ENCODE data around the gene NBPF1. TPM values are rescaled to one million over a fixed set of nuclear protein-coding genes. Genes with fewer than 3 reads are reported as not detected.
"Not testable (repeated sequence)": the region's sequence is repeated elsewhere in the genome, so short reads cannot be mapped to it uniquely, and the experiment has no call there.

The NBPF1 gene
- polyA plus RNA-seq, 4 donors = 11.7 to 60.6 (median 19.6) TPM

GRCh38 chr1:16628361-16629111, 15.2 kb upstream of the NBPF1 start:
- no peaks in the 10 kb centered on the region for H3K27me3 ChIP-seq (ENCODE audit: control insufficient read depth in 3 of 3, insufficient read depth in 3 of 3, low read length in 3 of 3)
- DNase-seq = no peak
- H3K4me3 ChIP-seq (ENCODE audit: low read depth in 1 of 3, low read length in 3 of 3) = no peak overlapping the region
- H3K27ac ChIP-seq (ENCODE audit: low read depth in 1 of 3, low read length in 2 of 3) = no peak overlapping the region
- no peaks in the 10 kb centered on the region for H3K4me1 ChIP-seq (ENCODE audit: control insufficient read depth in 3 of 3, insufficient read depth in 2 of 3, low read depth in 1 of 3, low read length in 2 of 3)
- no peak for FAIRE-seq
- H3K9me3 ChIP-seq (ENCODE audit: control insufficient read depth in 2 of 2, insufficient read depth in 1 of 2, low read depth in 1 of 2, low read length in 1 of 2) = no peaks in the 10 kb centered on the region
- WGBS, 3 donors = 91 to 92% (median 91%) methylated on average over 19 of the region's 19 CpGs
- H3K36me3 ChIP-seq (ENCODE audit: control insufficient read depth in 3 of 3, insufficient read depth in 2 of 3, low read depth in 1 of 3, low read length in 3 of 3) = peaks cover 36 to 93% (median 36%) of the 10 kb centered on the region in 3 donors

GRCh38 chr1:16626409-16626983, 13.1 kb upstream of the NBPF1 start:
- peaks cover 25 to 88% (median 28%) of the 10 kb centered on the region in 3 donors for H3K36me3 ChIP-seq (ENCODE audit: control insufficient read depth in 3 of 3, insufficient read depth in 2 of 3, low read depth in 1 of 3, low read length in 3 of 3)
- not testable (repeated sequence) for H3K4me3 ChIP-seq (ENCODE audit: low read depth in 1 of 3, low read length in 3 of 3); FAIRE-seq; DNase-seq; H3K4me1 ChIP-seq (ENCODE audit: control insufficient read depth in 3 of 3, insufficient read depth in 2 of 3, low read depth in 1 of 3, low read length in 2 of 3); H3K27ac ChIP-seq (ENCODE audit: low read depth in 1 of 3, low read length in 2 of 3); H3K27me3 ChIP-seq (ENCODE audit: control insufficient read depth in 3 of 3, insufficient read depth in 3 of 3, low read length in 3 of 3); H3K9me3 ChIP-seq (ENCODE audit: control insufficient read depth in 2 of 2, insufficient read depth in 1 of 2, low read depth in 1 of 2, low read length in 1 of 2)
- WGBS, 3 donors = 88 to 91% (median 89%) methylated on average over 15 of the region's 15 CpGs

- Histone ChIP-seq H3K4me1 (ENCODE audit: control insufficient read depth in 3 of 3, insufficient read depth in 2 of 3, low read depth in 1 of 3, low read length in 2 of 3) (no peaks in the 10 kb centered on the region), H3K36me3 (ENCODE audit: control insufficient read depth in 3 of 3, insufficient read depth in 2 of 3, low read depth in 1 of 3, low read length in 3 of 3) (peaks cover 19 to 85% (median 20%) of the 10 kb centered on the region in 3 donors), H3K27ac (ENCODE audit: low read depth in 1 of 3, low read length in 2 of 3) (no peak overlapping the region), H3K9me3 (ENCODE audit: control insufficient read depth in 2 of 2, insufficient read depth in 1 of 2, low read depth in 1 of 2, low read length in 1 of 2) (no peaks in the 10 kb centered on the region), H3K27me3 (ENCODE audit: control insufficient read depth in 3 of 3, insufficient read depth in 3 of 3, low read length in 3 of 3) (no peaks in the 10 kb centered on the region), H3K4me3 (ENCODE audit: low read depth in 1 of 3, low read length in 3 of 3) (no peak overlapping the region)
- FAIRE-seq (no peak), DNase-seq (no peak)
- 89 to 90% (median 90%) methylated on average over 25 of the region's 25 CpGs for WGBS, 3 donors
Measured at GRCh38 chr1:16625497-16626408, 12.4 kb upstream of the NBPF1 start.

- not testable (repeated sequence) for H3K4me3 ChIP-seq (ENCODE audit: low read depth in 1 of 3, low read length in 3 of 3); H3K27me3 ChIP-seq (ENCODE audit: control insufficient read depth in 3 of 3, insufficient read depth in 3 of 3, low read length in 3 of 3); FAIRE-seq; H3K4me1 ChIP-seq (ENCODE audit: control insufficient read depth in 3 of 3, insufficient read depth in 2 of 3, low read depth in 1 of 3, low read length in 2 of 3); H3K9me3 ChIP-seq (ENCODE audit: control insufficient read depth in 2 of 2, insufficient read depth in 1 of 2, low read depth in 1 of 2, low read length in 1 of 2)
- DNase-seq = peak in 1 of 2 donors; percentile 100
- WGBS, 3 donors = 15 to 64% (median 51%) methylated on average over 27 of the region's 27 CpGs
- Histone ChIP-seq H3K36me3 (ENCODE audit: control insufficient read depth in 3 of 3, insufficient read depth in 2 of 3, low read depth in 1 of 3, low read length in 3 of 3) (peaks cover 18 to 80% (median 18%) of the 10 kb centered on the region in 3 donors), H3K27ac (ENCODE audit: low read depth in 1 of 3, low read length in 2 of 3) (peak overlapping the region in 2 of 3 donors; percentile 67 to 77)
Measured at GRCh38 chr1:16623812-16624719, 10.7 kb upstream of the NBPF1 start.

- H3K4me1 ChIP-seq (ENCODE audit: control insufficient read depth in 3 of 3, insufficient read depth in 2 of 3, low read depth in 1 of 3, low read length in 2 of 3); H3K4me3 ChIP-seq (ENCODE audit: low read depth in 1 of 3, low read length in 3 of 3); H3K27me3 ChIP-seq (ENCODE audit: control insufficient read depth in 3 of 3, insufficient read depth in 3 of 3, low read length in 3 of 3); FAIRE-seq; H3K9me3 ChIP-seq (ENCODE audit: control insufficient read depth in 2 of 2, insufficient read depth in 1 of 2, low read depth in 1 of 2, low read length in 1 of 2): not testable (repeated sequence)
- Histone ChIP-seq H3K36me3 (ENCODE audit: control insufficient read depth in 3 of 3, insufficient read depth in 2 of 3, low read depth in 1 of 3, low read length in 3 of 3) (peaks cover 14 to 76% (median 15%) of the 10 kb centered on the region in 3 donors), H3K27ac (ENCODE audit: low read depth in 1 of 3, low read length in 2 of 3) (peak overlapping the region in 1 of 3 donors; percentile 67)
- 55 to 77% (median 58%) methylated on average over 7 of the region's 7 CpGs for WGBS, 3 donors
- DNase-seq = peak in 1 of 2 donors; percentile 58
Measured at GRCh38 chr1:16623337-16623736, 10.0 kb upstream of the NBPF1 start.

GRCh38 chr1:16621681-16622315, 8.4 kb upstream of the NBPF1 start:
- not testable (repeated sequence) for H3K9me3 ChIP-seq (ENCODE audit: control insufficient read depth in 2 of 2, insufficient read depth in 1 of 2, low read depth in 1 of 2, low read length in 1 of 2); H3K4me3 ChIP-seq (ENCODE audit: low read depth in 1 of 3, low read length in 3 of 3); H3K27me3 ChIP-seq (ENCODE audit: control insufficient read depth in 3 of 3, insufficient read depth in 3 of 3, low read length in 3 of 3); H3K4me1 ChIP-seq (ENCODE audit: control insufficient read depth in 3 of 3, insufficient read depth in 2 of 3, low read depth in 1 of 3, low read length in 2 of 3); FAIRE-seq; H3K27ac ChIP-seq (ENCODE audit: low read depth in 1 of 3, low read length in 2 of 3); DNase-seq
- peaks cover 7 to 72% (median 18%) of the 10 kb centered on the region in 3 donors for H3K36me3 ChIP-seq (ENCODE audit: control insufficient read depth in 3 of 3, insufficient read depth in 2 of 3, low read depth in 1 of 3, low read length in 3 of 3)
- 89 to 94% (median 93%) methylated on average over 9 of the region's 9 CpGs for WGBS, 3 donors

GRCh38 chr1:16621300-16621658, 7.9 kb upstream of the NBPF1 start:
- Histone ChIP-seq H3K36me3 (ENCODE audit: control insufficient read depth in 3 of 3, insufficient read depth in 2 of 3, low read depth in 1 of 3, low read length in 3 of 3) (peaks cover 5 to 68% (median 18%) of the 10 kb centered on the region in 3 donors), H3K4me3 (ENCODE audit: low read depth in 1 of 3, low read length in 3 of 3) (no peak overlapping the region), H3K9me3 (ENCODE audit: control insufficient read depth in 2 of 2, insufficient read depth in 1 of 2, low read depth in 1 of 2, low read length in 1 of 2) (no peaks in the 10 kb centered on the region), H3K27me3 (ENCODE audit: control insufficient read depth in 3 of 3, insufficient read depth in 3 of 3, low read length in 3 of 3) (no peaks in the 10 kb centered on the region), H3K27ac (ENCODE audit: low read depth in 1 of 3, low read length in 2 of 3) (no peak overlapping the region), H3K4me1 (ENCODE audit: control insufficient read depth in 3 of 3, insufficient read depth in 2 of 3, low read depth in 1 of 3, low read length in 2 of 3) (no peaks in the 10 kb centered on the region)
- FAIRE-seq (no peak), DNase-seq (no peak)
- WGBS, 3 donors = 89 to 95% (median 91%) methylated on average over 2 of the region's 2 CpGs

Measured in small intestine (tissue), 7 donors.